ENCODE data around the gene SELENBP1.

Gene SELENBP1

DNA sequence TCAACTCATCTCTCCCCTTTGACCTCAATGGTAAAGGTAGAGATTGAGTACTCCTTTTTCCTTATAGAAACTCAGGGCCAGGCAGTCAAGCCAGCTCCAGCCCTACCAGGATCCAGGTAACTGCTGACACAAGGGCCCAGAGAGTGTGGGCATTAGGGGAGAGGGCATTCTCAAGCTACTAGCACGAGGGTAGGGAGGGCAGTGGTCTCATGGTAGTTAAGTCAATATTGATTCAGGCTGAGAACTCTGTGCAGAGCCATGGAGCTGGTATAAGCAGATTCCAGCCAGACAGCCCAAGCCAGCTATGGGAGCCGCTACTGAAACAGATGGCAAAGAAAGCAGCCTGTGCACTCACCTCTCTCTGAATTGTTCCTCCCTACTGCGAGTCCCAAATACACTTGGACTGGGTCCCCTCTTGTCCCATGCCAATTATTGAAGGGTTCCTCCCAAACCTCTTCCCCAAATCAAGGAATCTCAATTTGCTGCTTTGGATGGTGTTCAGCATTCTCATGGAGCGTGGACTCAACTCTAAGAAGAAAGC is 48.0 kb downstream of the SELENBP1 start:
- in situ Hi-C loops (cut with HindIII; ENCODE audit: low pct_ligation_motif_present, low sequenced_read_pairs), result no loop called here
- peaks cover 22% of the 10 kb centered on the region for H3K36me3 ChIP-seq (replicated peaks)
- TF ChIP-seq, protein P1, sequence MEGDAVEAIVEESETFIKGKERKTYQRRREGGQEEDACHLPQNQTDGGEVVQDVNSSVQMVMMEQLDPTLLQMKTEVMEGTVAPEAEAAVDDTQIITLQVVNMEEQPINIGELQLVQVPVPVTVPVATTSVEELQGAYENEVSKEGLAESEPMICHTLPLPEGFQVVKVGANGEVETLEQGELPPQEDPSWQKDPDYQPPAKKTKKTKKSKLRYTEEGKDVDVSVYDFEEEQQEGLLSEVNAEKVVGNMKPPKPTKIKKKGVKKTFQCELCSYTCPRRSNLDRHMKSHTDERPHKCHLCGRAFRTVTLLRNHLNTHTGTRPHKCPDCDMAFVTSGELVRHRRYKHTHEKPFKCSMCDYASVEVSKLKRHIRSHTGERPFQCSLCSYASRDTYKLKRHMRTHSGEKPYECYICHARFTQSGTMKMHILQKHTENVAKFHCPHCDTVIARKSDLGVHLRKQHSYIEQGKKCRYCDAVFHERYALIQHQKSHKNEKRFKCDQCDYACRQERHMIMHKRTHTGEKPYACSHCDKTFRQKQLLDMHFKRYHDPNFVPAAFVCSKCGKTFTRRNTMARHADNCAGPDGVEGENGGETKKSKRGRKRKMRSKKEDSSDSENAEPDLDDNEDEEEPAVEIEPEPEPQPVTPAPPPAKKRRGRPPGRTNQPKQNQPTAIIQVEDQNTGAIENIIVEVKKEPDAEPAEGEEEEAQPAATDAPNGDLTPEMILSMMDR (IDR thresholded peaks at IDR 0.05; ENCODE audit: low read depth, low read length, missing control alignments), result no peak

GRCh38 chr1:151318975-151319374 is 53.5 kb downstream of the SELENBP1 start:
- Histone ChIP-seq H3K36me3 (replicated peaks) (peaks cover 30% of the 10 kb centered on the region), H3K27me3 (replicated peaks) (no peaks in the 10 kb centered on the region), H3K27ac (no peak overlapping the region), H3K4me3 (ENCODE audit: low read depth, low read length) (no peak overlapping the region)
- in situ Hi-C loops (cut with HindIII; ENCODE audit: low pct_ligation_motif_present, low sequenced_read_pairs), result no loop called here
- DNase-seq, result no peak
- TF ChIP-seq, protein P1 (IDR thresholded peaks at IDR 0.05; ENCODE audit: low read depth, low read length, missing control alignments), result no peak

More for the DNA sequence above, 48.0 kb downstream of the SELENBP1 start:
- DNase-seq, result no peak
- no peaks in the 10 kb centered on the region for H3K27me3 ChIP-seq (replicated peaks)
- H3K4me3 ChIP-seq (ENCODE audit: low read depth, low read length), result no peak overlapping the region
- H3K27ac ChIP-seq, result no peak overlapping the region

GRCh38 chr1:151315565-151316235 is 56.8 kb downstream of the SELENBP1 start:
- Histone ChIP-seq H3K27ac (no peak overlapping the region), H3K36me3 (replicated peaks) (peaks cover 29% of the 10 kb centered on the region)
- in situ Hi-C loops (cut with HindIII; ENCODE audit: low pct_ligation_motif_present, low sequenced_read_pairs), result no loop called here

More at GRCh38 chr1:151315565-151316235, 56.8 kb downstream of the SELENBP1 start:
- Histone ChIP-seq H3K27me3 (replicated peaks) (no peaks in the 10 kb centered on the region), H3K4me3 (ENCODE audit: low read depth, low read length) (no peak overlapping the region)
- DNase-seq, result no peak
- TF ChIP-seq, protein P1 (IDR thresholded peaks at IDR 0.05; ENCODE audit: low read depth, low read length, missing control alignments), result no peak
